SK-N-SH (cell line): Measurements from ENCODE around the gene KIAA1549. TPM values are rescaled to one million over a fixed set of nuclear protein-coding genes. Genes with fewer than 3 reads are reported as not detected.
A peak's percentile ranks its signal among the peaks of the same experiment; 100 is the strongest.

Experiments
- CHD2 ChIP-seq: fragments of 150-350 bp; IDR thresholded peaks from 2 replicates; pipeline ENCODE4 v1.6.1; 2018; ENCODE audit warnings: low read length; ENCODE audit not compliant: partially characterized antibody
- EP300 ChIP-seq, 2 experiments: IDR thresholded peaks; 2 replicates each; pipeline versions ENCODE4 v1.4.0 to v1.6.1; 2012; ENCODE audit warnings: borderline replicate concordance in 1 of 2, low read depth in 1 of 2, low read length in 1 of 2
- EZH2phosphoT487 ChIP-seq: fragments of 200-600 bp; sonication (generic); IDR thresholded peaks from 2 replicates; pipeline ENCODE4 v1.6.1; 2017; ENCODE audit warnings: low read depth, mixed run types, mild to moderate bottlenecking, antibody characterized with exemption, moderate library complexity, borderline replicate concordance
- FOXM1 ChIP-seq: IDR thresholded peaks from 2 replicates; pipeline ENCODE4 v1.4.0; 2012; ENCODE audit warnings: low read depth, mild to moderate bottlenecking
- GABPA ChIP-seq: IDR thresholded peaks from 2 replicates; pipeline ENCODE4 v1.4.0; 2012; ENCODE audit warnings: low read depth, mild to moderate bottlenecking
- GATA2 ChIP-seq: sonication (generic); formaldehyde crosslinking; IDR thresholded peaks from 2 replicates; pipeline ENCODE4 v1.5.0; 2020; ENCODE audit warnings: mild to moderate bottlenecking, missing genetic modification reagents
- JUND ChIP-seq: IDR thresholded peaks from 2 replicates; pipeline ENCODE4 v1.4.0; 2012
- MXI1 ChIP-seq: IDR thresholded peaks from 2 replicates; pipeline ENCODE4 v1.6.1; 2012; ENCODE audit warnings: mild to moderate bottlenecking, low read depth, low read length, improper control_type of control experiment
- NFIC ChIP-seq: IDR thresholded peaks from 2 replicates; pipeline ENCODE4 v1.4.0; 2012; ENCODE audit warnings: borderline replicate concordance
- NRF1 ChIP-seq: IDR thresholded peaks from 2 replicates; pipeline ENCODE4 v1.6.1; 2012; ENCODE audit warnings: low read depth, mild to moderate bottlenecking, low read length
- POLR2AphosphoS5 ChIP-seq: IDR thresholded peaks from 2 replicates; pipeline ENCODE4 v1.6.1; 2012; ENCODE audit warnings: low read depth, low read length
- RCOR1 ChIP-seq: fragments of 150-350 bp; IDR thresholded peaks from 2 replicates; pipeline ENCODE4 v1.6.1; 2017; ENCODE audit warnings: antibody characterized with exemption, low read length
- RFX5 ChIP-seq: IDR thresholded peaks from 2 replicates; pipeline ENCODE4 v1.6.1; 2012; ENCODE audit warnings: mild to moderate bottlenecking, improper control_type of control experiment, low read length
- SIN3A ChIP-seq: IDR thresholded peaks from 2 replicates; pipeline ENCODE4 v1.6.1; 2012; ENCODE audit warnings: low read depth, mild to moderate bottlenecking, low read length, moderate library complexity, borderline replicate concordance
- TCF12 ChIP-seq: IDR thresholded peaks from 2 replicates; pipeline ENCODE4 v1.4.0; 2012
- USF2 ChIP-seq: fragments of 150-350 bp; IDR thresholded peaks from 2 replicates; pipeline ENCODE4 v1.6.1; 2017; ENCODE audit warnings: antibody characterized with exemption, low read length, low read depth, borderline replicate concordance
- ZBTB33 ChIP-seq: IDR thresholded peaks from 2 replicates; pipeline ENCODE4 v1.4.0; 2012; ENCODE audit warnings: low read depth, borderline replicate concordance
- polyA plus RNA-seq, 3 experiments: library from polyadenylated mRNA; depleted of rRNA; stranded (reverse); fragments of >200 nt; gene quantifications; 2 replicates each; pipeline ENCODE4 v1.2.3, GENCODE V29; 2012
- TF ChIP-seq, protein P1 (sequence below): IDR thresholded peaks from 2 replicates; pipeline ENCODE4 v1.6.1; 2012; ENCODE audit warnings: mild to moderate bottlenecking, low read depth, low read length, moderate library complexity
- TF ChIP-seq, protein P2 (sequence below): IDR thresholded peaks from 2 replicates; pipeline ENCODE4; 2012

The KIAA1549 gene
- polyA plus RNA-seq, 1 of the 3 experiments (the other 2 are of a cell fraction) = 3.6 TPM

DNA sequence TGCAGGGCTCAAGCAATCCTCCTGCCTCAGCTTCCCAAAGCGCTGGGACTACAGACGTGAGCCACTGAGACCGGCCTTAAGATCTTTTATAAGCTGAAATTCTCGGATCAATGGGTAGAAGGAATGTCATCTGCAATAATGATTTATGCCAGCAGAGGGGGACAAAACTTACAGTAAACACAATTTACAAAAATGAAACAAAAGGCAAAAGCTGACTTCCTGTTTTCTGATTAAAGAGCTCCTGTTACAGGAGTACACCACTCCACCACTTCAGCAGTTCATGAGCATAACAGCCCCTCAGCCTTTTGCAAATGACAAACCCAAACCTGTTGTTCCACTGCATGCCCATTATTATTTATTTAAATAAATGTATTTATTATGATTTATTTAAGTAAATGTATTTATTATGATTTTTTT, 94.7 kb downstream of the KIAA1549 start (continued):
- TF ChIP-seq, protein P1, sequence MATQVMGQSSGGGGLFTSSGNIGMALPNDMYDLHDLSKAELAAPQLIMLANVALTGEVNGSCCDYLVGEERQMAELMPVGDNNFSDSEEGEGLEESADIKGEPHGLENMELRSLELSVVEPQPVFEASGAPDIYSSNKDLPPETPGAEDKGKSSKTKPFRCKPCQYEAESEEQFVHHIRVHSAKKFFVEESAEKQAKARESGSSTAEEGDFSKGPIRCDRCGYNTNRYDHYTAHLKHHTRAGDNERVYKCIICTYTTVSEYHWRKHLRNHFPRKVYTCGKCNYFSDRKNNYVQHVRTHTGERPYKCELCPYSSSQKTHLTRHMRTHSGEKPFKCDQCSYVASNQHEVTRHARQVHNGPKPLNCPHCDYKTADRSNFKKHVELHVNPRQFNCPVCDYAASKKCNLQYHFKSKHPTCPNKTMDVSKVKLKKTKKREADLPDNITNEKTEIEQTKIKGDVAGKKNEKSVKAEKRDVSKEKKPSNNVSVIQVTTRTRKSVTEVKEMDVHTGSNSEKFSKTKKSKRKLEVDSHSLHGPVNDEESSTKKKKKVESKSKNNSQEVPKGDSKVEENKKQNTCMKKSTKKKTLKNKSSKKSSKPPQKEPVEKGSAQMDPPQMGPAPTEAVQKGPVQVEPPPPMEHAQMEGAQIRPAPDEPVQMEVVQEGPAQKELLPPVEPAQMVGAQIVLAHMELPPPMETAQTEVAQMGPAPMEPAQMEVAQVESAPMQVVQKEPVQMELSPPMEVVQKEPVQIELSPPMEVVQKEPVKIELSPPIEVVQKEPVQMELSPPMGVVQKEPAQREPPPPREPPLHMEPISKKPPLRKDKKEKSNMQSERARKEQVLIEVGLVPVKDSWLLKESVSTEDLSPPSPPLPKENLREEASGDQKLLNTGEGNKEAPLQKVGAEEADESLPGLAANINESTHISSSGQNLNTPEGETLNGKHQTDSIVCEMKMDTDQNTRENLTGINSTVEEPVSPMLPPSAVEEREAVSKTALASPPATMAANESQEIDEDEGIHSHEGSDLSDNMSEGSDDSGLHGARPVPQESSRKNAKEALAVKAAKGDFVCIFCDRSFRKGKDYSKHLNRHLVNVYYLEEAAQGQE = no peak
- TF ChIP-seq RCOR1 (0 out of 2 replicates have a peak, but pooled peaks have one; percentile 36), GATA2 (CRISPR knock-in tag) (no peak), GABPA (no peak; the same call in 1 of the 2 replicates), SIN3A (no peak), MXI1 (peak; percentile 38; the same call in 1 of the 2 replicates), NFIC (no peak), FOXM1 (no peak), RFX5 (0 out of 2 replicates have a peak, but pooled peaks have one; percentile 22), EP300 (IDR thresholded peaks at IDR 0.05; ENCODE audit: borderline replicate concordance in 1 of 2, low read depth in 1 of 2, low read length in 1 of 2) (no peak), POLR2AphosphoS5 (no peak), JUND (no peak), TCF12 (no peak), ZBTB33 (no peak), USF2 (no peak), CHD2 (peak; percentile 22), EZH2phosphoT487 (no peak), NRF1 (no peak)
- TF ChIP-seq, protein P2, sequence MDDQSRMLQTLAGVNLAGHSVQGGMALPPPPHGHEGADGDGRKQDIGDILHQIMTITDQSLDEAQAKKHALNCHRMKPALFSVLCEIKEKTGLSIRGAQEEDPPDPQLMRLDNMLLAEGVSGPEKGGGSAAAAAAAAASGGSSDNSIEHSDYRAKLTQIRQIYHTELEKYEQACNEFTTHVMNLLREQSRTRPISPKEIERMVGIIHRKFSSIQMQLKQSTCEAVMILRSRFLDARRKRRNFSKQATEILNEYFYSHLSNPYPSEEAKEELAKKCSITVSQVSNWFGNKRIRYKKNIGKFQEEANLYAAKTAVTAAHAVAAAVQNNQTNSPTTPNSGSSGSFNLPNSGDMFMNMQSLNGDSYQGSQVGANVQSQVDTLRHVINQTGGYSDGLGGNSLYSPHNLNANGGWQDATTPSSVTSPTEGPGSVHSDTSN = no peak
